Amygdala (tissue), 56 donors: ENCODE results near the gene VOPP1.

Experiments
- DNase-seq, 56 donors: peaks; one replicate each; lab custom pipeline; 2025; lab: John Stamatoyannopoulos, UW

The VOPP1 gene

DNA sequence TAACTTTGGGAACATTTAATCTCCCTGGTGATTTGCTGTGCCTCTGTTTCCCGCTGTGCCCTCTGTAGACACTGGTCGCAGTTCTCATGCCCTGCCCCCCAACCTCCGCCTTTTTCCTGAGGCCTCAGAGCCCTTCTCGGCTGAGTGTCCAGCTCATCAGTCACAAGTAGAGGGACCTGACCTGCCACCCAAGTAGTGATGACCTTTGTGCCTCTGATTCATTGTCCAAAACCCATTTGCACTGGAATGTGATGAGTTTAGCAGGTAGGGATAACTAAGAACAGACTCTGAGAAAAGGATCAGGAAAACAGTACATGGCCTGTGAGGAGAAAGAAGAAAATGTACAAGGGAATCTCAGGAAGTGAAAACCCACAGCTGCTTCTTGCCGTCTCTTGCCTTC is 148.4 kb downstream of the VOPP1 start:
- no peak for DNase-seq

GRCh38 chr7:55423277-55423711 is 149.0 kb downstream of the VOPP1 start:
- no peak for DNase-seq
